ENCODE results near the gene TSPAN7. TPM values are rescaled to one million over a fixed set of nuclear protein-coding genes. Genes with fewer than 3 reads are reported as not detected.

Gene TSPAN7
- total RNA-seq, 1 donor from 2014 or later: 3.9 TPM

DNA sequence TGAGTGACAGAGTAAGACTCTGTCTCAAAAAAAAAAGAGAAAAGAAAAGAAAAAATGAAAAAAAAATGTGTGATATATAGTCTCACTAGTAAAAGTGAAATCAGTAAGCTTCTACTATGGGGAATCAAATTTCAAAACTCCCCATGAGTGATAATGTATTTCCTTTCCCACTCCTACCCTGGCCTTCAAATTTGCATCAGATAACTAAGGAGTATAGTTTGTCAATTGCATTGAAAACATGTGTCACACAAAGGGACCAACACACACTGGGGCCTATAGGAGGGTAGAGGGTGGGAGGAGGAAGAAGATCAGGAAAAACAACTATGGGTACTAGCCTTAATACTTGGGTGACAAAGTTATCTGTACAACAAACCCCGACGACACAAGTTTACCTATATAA is 118.4 kb downstream of the TSPAN7 start:
- DNase-seq (ENCODE audit: low spot score): no peak

DNA sequence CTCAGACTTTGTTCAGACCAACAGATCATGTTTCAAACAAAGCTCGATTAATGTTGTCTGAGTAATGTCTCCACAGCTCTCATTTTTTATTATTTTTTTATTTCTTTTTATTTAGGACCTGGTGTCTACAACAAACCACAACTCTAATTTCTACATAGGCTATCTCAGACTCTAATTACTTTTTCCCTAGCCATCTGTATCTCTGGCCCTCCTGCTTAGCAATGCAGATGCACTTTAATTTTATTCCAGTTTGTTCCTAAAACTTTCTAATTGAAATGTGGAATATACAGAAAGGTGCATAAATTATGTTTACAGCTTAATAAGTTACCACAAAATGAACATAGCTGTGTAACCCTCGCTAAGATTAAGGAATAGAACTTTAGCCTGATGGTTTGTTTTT is 120.8 kb downstream of the TSPAN7 start:
- DNase-seq (ENCODE audit: low spot score): no peak

DNA sequence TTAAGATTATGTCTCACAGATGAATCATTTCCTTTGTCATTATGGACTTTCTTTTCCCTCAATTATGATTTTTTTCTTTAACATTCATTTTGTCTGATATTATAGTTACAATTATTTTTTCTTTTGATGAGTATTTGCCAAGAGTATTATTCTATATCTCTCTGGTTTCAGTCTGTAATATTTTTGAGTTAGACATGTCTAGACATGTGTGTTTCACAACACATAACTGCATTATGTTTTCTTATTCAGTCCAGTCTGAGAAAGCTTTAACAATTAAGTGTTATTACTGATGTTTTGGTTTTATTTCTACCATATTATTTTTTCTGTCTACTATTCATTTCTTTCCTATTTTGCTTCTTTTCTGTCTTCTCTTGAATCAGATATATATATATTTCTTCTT is 131.6 kb downstream of the TSPAN7 start:
- DNase-seq (ENCODE audit: low spot score): no peak

DNA sequence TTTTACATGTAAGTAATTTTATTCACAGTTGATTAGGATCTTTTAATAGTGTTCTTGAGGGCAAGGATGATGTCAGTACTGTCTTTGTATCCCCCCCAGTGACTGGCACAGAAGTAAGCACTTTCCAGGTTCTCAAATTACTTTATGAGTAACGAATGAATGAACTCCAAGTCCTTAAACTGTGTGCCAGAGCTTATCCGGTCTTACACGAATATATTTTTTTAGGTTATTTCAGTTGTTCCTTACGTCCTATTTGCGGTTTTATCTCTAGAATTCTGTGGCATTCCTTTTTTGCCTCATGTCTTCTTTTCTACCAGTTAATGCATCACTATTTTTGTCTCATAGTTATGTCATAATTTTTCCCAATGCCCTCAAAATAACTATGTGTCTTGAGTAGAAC is 133.1 kb downstream of the TSPAN7 start:
- no peak for DNase-seq (ENCODE audit: low spot score)

DNA sequence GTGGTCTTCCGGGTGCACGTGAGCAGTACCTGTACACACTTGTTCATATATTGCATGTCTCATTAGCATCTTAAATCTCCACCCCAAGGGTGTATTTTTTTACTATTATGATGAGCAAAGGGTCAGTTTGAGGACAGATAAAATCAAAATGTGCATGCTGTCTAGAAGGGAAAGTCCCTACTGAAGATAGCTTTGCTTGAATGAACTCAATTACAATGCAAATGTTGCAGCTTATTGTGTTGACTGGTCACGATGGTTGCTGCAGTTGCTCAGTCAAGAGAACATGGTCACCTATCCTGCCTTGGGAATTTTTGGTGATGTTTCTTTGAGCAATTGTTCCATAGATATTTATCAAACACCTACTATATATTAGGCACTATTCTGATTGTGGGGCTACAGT is 136.1 kb downstream of the TSPAN7 start:
- DNase-seq (ENCODE audit: low spot score): no peak

DNA sequence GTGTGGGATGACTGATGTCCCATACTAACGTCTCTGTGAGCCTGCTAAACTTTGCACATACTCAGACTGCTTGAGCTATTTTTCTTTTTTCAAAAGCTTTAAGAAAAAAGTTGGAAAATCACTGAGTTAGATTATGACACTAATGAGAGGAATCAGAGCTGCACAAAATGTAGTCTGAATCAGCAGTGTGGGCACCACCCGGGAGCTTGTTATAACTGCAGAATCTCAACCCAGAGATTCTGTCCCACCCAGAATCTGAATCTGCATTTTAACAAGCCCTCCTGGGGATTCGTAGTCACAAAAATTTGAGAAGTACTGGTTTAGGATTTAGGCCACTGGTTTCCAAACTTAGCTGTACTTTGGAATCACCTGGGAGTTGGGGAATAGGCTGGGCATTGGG is 137.8 kb downstream of the TSPAN7 start:
- no peak for DNase-seq (ENCODE audit: low spot score)

DNA sequence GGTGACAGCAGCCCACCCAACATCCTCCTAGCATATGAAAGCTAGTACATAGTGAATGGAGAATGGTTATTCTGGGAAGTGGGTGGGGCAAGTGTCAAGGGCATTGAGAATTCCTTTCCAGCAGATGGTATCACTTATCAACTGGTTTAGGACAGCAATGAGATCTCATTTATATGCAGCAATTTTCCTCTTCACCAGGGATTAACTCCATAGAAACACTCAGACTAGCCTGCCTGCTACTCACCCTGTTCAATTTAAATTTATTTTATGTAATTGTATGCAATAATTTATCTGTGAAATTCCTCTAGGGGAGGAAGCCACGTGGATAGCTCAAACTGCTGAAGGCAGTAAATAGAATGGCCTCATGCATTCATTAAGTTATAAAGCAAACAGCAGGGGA is 138.4 kb downstream of the TSPAN7 start:
- DNase-seq (ENCODE audit: low spot score): no peak

DNA sequence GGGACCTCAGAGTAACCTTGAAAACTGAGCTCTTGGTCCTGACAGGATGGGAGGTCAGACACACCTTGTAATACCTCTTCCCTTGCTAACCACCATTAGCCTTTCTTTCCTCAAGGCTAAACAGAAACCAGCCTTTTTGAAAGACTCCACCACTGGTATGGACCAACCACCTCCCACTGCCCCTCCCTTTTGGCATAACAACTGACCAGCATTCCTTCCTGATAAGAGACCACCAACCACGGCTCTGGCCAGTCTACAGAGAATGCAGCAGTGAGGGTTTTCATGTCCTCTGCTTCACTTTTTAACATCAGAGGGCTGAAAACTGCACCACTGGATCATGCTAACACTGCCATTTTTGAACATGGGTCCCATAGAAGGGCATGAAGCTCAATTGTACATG is 139.7 kb downstream of the TSPAN7 start:
- no peak for DNase-seq (ENCODE audit: low spot score)

DNA sequence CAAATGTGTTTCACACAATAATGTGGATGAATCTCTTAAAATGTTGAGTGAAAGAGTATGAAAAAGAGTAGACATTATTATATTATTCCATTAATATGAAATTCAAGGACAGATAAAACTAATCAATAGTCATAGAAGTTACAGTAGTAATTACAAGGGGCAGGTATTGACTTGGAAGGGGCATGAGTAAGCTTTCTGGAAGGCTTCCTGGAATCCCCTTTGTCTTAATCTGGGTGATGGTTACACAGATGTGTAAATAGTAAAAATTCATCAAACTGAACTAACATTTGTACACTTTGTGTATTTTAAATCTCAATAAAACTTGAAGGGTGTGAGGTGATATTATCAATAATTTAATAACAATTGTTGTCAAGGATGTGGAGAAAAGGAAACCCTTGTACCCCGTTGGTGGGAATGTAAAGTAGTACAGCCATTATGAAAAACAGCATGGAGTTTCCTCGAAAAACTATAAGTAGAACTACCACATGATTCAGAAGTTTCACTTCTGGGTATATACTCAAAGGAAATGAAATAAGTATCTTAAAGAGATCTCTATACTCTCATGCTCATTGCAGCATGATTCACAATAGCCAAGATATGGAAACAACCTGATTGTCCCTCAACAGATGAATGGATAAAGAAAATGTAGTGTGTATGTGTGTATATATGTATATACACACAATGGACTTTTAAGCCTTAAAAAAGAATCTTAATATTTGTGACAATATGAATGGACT is 143.0 kb downstream of the TSPAN7 start:
- DNase-seq (ENCODE audit: low spot score): no peak

DNA sequence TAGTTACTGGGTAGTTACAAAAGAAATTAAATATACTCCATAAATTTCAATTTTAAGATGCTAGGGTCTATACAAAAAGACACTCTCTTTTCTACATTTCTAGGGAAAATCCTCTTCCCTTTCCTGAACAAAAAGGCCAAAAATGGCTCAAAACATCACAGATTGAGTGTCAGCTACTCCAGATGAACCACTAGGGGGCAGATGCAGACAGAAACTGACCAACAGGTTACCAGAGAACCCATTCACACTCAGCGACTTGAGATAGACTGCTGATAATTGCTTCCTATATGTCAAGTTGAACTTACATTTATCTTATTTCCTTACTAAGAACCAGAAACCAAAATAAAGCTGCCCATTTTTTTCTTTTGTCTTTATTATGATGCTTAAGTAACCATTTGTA is 156.5 kb downstream of the TSPAN7 start:
- DNase-seq (ENCODE audit: low spot score): no peak

DNA sequence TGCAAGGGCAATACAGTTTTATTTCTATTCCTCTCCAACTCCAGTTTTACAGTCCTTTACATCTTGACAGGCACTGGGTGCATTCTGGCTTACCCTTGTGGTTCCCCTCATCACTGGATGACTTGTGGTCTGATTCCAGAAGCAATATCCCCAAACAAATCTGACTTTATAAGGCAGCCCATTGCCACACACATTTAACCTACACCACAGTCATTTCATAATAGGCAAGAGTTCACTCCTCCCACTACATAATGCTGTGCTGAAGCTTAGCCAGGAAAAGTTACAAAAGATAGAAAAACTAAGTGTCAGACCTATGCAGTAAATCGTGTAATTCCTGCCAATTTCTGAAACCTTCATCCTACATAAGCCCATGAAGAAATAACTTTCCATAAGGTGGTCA is 157.0 kb downstream of the TSPAN7 start:
- no peak for DNase-seq (ENCODE audit: low spot score)

DNA sequence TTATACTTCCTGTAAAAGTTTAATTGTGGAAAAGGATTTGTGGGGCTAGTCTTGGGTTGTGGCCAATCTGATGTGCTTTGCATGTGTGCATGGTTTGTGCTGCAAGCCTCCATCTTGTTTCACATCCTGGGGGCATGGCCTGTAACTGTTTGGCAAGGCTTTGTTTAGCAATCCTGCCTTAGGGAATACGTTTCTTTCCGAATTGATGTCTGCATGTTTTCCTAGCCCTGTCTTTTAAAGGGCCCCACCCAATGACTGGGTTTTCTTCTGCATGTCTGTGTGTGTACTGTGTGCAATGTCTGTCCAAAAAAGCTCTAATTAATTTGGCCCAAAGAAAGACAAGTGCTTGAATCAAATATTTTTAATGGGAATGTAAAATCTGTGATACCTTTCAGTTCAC is 165.3 kb downstream of the TSPAN7 start:
- peak; percentile 33 for DNase-seq (ENCODE audit: low spot score)

DNA sequence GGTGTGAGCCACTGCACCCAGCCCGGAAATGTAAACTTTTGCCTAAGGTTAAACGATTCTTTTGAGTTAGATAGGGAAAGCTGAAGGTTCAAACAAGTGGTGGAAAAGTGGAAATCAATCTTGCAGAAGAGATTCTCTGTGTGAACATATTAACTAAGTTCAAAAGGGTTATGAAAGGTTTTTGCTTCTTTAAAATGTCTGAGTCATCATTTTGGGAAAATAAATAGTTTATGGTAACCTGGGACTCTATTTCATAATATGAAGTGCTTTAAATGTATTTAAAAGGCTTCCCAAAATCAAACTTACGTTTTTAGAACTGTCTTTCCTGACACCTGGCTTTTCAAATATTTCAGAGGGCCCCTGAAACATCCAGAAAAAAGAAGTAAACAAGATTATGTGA is 166.3 kb downstream of the TSPAN7 start:
- no peak for DNase-seq (ENCODE audit: low spot score)

DNA sequence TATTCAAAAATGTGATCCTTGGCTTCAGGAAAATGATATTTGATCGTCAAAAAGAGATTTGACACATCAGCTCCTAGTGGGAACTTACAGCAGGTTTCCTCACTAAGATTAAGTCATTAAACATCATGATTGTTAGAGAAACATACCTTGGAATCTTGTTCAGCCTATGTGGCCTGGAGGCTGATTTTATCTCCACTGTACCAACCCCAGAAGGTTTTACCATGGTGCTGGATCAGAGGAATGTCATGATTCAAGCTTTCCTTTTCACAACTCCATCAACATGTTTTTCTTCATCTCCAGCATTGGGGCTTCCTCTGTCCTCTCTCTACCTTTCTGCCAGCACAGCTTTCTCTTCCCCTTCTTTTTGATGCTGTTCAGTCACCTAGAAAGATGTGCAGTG is 171.5 kb downstream of the TSPAN7 start:
- no peak for DNase-seq (ENCODE audit: low spot score)

Other genes starting within 250 kb of the TSPAN7 start
- gene RPGR, start 234.0 kb upstream of the TSPAN7 start, total RNA-seq (ENCODE audit: insufficient read depth, low replicate concordance): 15.4 TPM
- gene OTC, start 208.9 kb upstream of the TSPAN7 start, total RNA-seq (ENCODE audit: insufficient read depth, low replicate concordance): not detected
- 76.6 TPM for gene MID1IP1, start 239.9 kb downstream of the TSPAN7 start, total RNA-seq (ENCODE audit: insufficient read depth, low replicate concordance)